Cortex of kidney (tissue), 1 donor: ENCODE measurements around the gene AFAP1.

Source experiments
- DNase-seq: peaks from one replicate; lab custom pipeline; 2025; lab: John Stamatoyannopoulos, UW

The AFAP1 gene

DNA sequence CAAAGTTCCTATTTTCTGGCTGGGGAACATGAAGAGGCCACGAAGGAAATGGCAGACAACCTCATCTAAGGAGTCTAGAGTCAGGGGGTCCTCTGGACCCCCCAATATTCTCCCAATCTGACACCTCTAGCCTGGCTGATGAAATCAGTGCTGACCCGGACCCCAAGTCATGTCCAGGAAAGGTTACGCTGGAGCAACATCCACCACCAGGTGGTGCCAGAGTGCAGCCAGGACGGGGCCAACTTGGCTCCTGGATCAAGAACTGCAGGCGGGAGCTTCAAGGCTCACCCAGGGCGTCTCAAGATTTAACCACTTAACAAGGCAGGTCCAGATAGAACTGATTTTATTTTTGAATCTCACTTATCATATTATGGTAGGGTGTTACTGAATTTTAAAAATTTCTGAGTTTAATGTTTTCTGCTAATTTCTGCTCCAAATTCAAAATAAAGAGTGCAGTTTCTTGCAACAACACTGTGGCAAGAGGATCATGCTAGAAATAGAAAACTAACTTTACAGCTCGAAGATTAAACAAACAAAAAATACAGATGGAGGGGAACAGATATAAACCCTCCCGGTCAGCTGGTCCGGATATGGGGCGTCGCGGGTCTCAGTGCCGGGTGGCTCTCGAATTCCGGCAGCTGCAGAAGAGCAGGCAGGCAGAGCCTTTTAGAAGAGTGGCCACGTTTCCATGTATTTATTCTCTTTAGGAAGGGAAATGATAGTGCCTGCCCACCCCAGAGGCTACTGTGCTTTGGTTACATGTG lies 135.5 kb downstream of the AFAP1 start:
- no peak for DNase-seq

DNA sequence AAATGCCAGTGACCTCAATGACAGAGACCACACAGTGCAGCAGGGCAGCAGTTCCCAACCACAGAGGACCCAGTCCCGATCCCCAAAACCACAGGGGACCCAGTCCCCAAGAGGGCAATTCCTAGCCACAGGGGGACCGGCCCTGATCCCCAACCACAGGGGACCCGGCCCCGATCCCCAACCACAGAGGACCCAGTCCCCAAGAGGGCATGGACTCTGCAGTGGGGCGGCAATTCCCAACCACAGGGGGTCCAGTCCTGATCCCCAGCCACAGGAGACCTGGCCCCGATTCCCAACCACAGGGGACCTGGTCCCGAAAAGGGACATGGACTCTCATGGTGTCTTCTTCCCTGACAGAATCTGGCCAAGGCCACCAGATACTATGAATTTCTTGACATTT lies 136.3 kb downstream of the AFAP1 start:
- DNase-seq = no peak

DNA sequence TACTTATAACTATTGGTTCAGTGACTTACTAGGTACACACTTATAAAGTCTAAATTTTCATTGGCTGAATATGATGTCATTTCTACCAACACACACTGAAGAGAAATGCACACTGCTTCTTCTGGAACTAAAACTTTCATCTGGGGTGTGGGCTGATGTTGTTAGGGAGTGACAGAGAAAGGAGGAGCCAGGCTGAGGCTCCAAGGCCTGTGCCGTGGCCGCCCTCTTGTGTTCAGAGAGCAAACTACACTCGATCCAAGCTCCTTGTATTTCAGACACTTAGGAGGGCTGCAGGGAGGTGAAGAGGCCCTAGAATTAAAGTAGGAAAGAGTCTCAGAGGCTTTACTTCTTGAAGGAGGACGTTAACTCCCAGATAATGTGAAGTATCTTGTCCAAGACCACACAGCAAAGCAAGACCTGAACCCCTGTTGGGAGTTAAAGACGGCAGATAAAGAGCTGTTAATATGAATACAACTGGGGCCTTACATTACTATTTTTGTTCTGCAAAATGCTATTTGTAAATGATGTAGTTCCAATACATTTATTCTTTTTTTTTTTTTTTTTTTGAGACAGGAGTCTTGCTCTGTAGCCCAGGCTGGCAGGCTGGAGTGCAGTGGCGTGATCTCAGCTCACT lies 137.5 kb downstream of the AFAP1 start:
- no peak for DNase-seq

GRCh38 chr4:7801641-7802040 lies 138.0 kb downstream of the AFAP1 start:
- DNase-seq = no peak

DNA sequence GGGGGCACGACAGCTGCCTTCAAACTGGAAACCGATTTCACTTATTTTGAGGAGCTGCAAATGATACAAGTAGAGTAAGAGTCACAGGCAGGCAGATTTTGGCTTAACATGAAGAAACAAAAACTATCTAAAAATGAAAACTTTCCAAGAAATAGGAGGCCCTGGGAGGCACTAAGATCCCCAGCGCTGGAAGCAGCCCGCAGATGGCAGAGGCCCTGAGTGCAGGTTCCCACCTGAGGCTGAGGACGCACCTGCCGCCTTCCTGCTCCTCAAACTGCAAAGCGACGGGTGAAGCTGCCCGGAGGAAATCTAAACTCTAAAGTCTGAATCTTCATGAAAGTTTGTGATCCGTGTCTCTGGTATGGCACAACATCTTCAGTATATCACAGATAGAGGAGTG lies 138.7 kb downstream of the AFAP1 start:
- no peak for DNase-seq

GRCh38 chr4:7800410-7800809 lies 139.3 kb downstream of the AFAP1 start:
- no peak for DNase-seq

DNA sequence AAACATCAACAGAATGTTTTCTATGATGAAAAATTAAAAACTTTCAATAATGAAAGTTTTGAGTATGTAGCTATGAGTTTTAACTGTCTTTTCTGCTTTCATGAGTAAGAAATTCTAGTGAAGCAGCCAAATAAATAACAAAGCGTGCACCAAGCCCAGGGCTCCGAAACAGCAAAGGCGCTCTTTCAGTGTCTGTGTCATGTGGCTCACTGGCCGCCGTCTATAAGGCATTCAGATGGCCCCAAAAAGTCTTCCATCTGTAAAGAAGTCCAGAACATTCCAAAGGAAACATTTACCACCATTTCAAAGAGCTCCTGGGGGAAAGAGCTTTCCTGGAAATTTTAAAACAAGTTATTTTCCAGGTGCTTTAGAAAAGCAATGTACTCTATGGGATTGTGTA lies 139.9 kb downstream of the AFAP1 start:
- no peak for DNase-seq

DNA sequence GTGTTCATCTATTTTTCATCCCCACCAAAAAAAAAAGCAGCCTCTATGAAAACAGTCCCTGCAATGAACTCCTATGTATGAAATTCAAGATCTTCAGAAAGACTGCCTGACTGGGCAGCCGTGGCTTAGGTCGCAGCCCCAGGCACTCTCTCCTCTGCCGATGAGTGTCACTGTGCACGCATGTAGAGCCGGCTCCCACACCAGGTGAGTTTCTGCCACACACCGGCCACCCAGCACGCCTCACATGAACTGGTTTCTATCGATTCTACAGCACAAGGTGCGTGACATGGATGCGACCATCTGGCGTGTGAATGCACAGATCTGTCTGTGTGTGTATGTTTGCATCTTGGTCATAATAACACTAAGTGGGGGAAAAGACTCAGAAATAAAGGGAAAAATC lies 140.4 kb downstream of the AFAP1 start:
- no peak for DNase-seq

GRCh38 chr4:7798178-7798995 lies 141.3 kb downstream of the AFAP1 start:
- DNase-seq = no peak

- no peak for DNase-seq
Measured at GRCh38 chr4:7797330-7797729, 142.3 kb downstream of the AFAP1 start.

DNA sequence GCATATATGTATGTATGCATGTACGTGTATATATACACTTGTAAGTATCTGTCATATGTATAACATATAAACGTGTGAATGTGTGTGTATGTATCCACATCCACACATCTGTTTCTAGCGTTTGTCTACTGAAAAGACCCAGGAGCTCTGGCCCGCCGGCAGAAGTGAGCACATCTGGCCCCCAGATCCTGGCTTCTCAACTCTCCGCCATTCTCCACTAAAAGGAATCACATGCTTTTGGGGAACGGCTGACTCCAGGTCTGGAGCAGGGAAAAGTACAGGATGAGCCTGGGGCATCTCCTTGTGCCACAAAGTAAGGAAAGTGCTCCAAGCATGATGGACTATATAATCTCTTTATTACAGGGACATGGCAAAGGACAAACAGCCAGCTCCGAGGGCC lies 143.7 kb downstream of the AFAP1 start:
- no peak for DNase-seq

DNA sequence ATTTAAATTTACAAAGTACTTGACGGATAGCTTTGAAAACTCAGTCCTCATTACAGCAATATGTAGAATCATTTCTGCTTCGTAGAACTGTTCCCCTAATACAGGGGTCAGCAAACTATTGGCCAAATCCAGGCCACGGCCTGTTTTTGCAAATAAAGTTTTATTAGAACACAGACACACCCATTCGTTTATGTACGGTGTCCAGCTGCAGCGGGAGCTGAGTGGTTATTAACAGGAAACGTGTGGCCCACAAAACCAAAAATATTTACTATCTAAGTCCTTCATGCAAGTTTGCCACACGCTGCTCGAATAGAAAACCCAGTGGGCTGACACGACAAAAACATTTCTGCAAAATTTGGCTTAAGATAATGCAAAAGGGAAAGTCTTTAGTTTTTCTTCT lies 146.5 kb downstream of the AFAP1 start:
- DNase-seq = no peak

- no peak for DNase-seq
Measured at GRCh38 chr4:7792616-7793015, 147.0 kb downstream of the AFAP1 start.

- DNase-seq = no peak
Measured at GRCh38 chr4:7790999-7791398, 148.7 kb downstream of the AFAP1 start.

GRCh38 chr4:7790023-7790422 lies 149.6 kb downstream of the AFAP1 start:
- no peak for DNase-seq

GRCh38 chr4:7788694-7789425 lies 150.8 kb downstream of the AFAP1 start:
- no peak for DNase-seq

GRCh38 chr4:7788193-7788592 lies 151.5 kb downstream of the AFAP1 start:
- no peak for DNase-seq

DNA sequence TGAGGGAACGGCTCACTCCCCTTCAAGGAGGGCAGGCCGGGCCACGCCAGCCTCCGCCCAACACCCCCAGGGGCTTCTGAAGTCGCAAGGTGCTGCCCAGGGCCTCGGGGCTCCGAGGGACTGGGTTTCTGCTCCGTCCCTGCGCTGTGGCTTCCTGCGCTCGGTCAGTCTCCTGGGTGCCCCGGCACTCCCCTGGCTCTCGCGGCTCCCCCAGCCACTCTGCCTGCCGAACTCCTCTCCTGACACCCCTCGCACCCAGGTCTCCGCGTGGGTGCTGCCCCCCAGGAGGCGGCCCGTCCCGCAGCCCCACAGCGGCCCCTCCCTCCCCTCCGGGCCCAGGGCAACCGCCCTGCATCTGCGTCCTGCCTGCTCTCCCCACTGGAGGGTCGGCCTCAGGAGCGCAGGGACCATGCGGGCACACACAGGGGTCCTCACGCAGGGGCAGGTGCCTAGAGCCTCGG lies 151.9 kb downstream of the AFAP1 start:
- no peak for DNase-seq

- DNase-seq = no peak
Measured at GRCh38 chr4:7787067-7787466, 152.6 kb downstream of the AFAP1 start.

- DNase-seq = no peak
Measured at GRCh38 chr4:7786517-7786916, 153.1 kb downstream of the AFAP1 start.

GRCh38 chr4:7786040-7786439 lies 153.6 kb downstream of the AFAP1 start:
- no peak for DNase-seq

- no peak for DNase-seq
Measured at GRCh38 chr4:7785017-7785416, 154.6 kb downstream of the AFAP1 start.
